OCI-LY7 (cell line): ENCODE data around the gene CRTC1.

Experiments
- EZH2phosphoT487 ChIP-seq: fragments of 200-600 bp; sonication (generic); IDR thresholded peaks from 2 replicates; pipeline ENCODE4 v1.6.1; 2018; ENCODE audit warnings: low read depth, borderline replicate concordance, mild to moderate bottlenecking, mixed run types, antibody characterized with exemption, low read length, moderate library complexity, mixed read lengths
- TF ChIP-seq, protein P1 (sequence below): fragments of 200-600 bp; sonication (generic); conservative IDR thresholded peaks from 2 replicates; pipeline ENCODE4 v1.5.1; 2014; ENCODE audit warnings: mild to moderate bottlenecking, antibody characterized with exemption, low read length, moderate library complexity, mixed read lengths

DNA sequence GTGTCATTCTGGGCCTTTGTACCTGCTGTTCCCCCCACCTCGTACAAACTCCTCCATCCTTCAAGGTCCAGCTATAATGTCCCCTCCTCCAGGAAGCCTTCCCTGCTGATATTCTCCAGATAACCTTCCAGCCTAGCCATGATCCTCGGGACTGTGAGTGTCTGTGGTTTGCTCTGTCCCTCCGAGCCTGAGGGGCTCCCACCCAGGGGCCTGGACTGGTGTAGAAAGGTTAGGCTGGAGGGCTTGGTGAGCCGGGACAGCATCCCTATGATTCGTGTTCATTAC, 110.5 kb downstream of the CRTC1 start:
- no peak for TF ChIP-seq EZH2phosphoT487
- TF ChIP-seq, protein P1, sequence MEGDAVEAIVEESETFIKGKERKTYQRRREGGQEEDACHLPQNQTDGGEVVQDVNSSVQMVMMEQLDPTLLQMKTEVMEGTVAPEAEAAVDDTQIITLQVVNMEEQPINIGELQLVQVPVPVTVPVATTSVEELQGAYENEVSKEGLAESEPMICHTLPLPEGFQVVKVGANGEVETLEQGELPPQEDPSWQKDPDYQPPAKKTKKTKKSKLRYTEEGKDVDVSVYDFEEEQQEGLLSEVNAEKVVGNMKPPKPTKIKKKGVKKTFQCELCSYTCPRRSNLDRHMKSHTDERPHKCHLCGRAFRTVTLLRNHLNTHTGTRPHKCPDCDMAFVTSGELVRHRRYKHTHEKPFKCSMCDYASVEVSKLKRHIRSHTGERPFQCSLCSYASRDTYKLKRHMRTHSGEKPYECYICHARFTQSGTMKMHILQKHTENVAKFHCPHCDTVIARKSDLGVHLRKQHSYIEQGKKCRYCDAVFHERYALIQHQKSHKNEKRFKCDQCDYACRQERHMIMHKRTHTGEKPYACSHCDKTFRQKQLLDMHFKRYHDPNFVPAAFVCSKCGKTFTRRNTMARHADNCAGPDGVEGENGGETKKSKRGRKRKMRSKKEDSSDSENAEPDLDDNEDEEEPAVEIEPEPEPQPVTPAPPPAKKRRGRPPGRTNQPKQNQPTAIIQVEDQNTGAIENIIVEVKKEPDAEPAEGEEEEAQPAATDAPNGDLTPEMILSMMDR: no peak
